Measurements from ENCODE around the gene OTP.

Gene OTP

GRCh38 chr5:77637998-77638762 is at the start of gene OTP:
Gene OTP, minus strand, starts transcription at chr5:77638713. Its CDS starts 164 bp downstream, at chr5:77638549.
- DNase-seq (ENCODE audit: low read depth): no peak

- no peak for DNase-seq (ENCODE audit: low read depth)
Observed at GRCh38 chr5:77683171-77683732, 44.7 kb upstream of the OTP start.

- no peak for DNase-seq (ENCODE audit: low read depth)
Observed at GRCh38 chr5:77670526-77670925, 32.0 kb upstream of the OTP start.

- DNase-seq (ENCODE audit: low read depth): no peak
Observed at GRCh38 chr5:77669677-77670076, 31.2 kb upstream of the OTP start.

GRCh38 chr5:77663090-77663863 is 24.8 kb upstream of the OTP start:
- DNase-seq (ENCODE audit: low read depth): no peak

GRCh38 chr5:77662635-77663034 is 24.1 kb upstream of the OTP start:
- DNase-seq (ENCODE audit: low read depth): no peak

GRCh38 chr5:77658662-77659061 is 20.1 kb upstream of the OTP start:
- DNase-seq (ENCODE audit: low read depth): no peak

- no peak for DNase-seq (ENCODE audit: low read depth)
Observed at GRCh38 chr5:77651343-77651742, 12.8 kb upstream of the OTP start.

- DNase-seq (ENCODE audit: low read depth): no peak
Observed at GRCh38 chr5:77650686-77651085, 12.2 kb upstream of the OTP start.

GRCh38 chr5:77649776-77650175 is 11.3 kb upstream of the OTP start:
- no peak for DNase-seq (ENCODE audit: low read depth)

GRCh38 chr5:77645995-77646639 is 7.6 kb upstream of the OTP start:
- DNase-seq (ENCODE audit: low read depth): no peak

- DNase-seq (ENCODE audit: low read depth): no peak
Observed at GRCh38 chr5:77645158-77645994, 6.9 kb upstream of the OTP start.

GRCh38 chr5:77644371-77645157 is 6.1 kb upstream of the OTP start:
- DNase-seq (ENCODE audit: low read depth): no peak

GRCh38 chr5:77643654-77644370 is 5.3 kb upstream of the OTP start:
- no peak for DNase-seq (ENCODE audit: low read depth)

- DNase-seq (ENCODE audit: low read depth): no peak
Observed at GRCh38 chr5:77642738-77643653, 4.5 kb upstream of the OTP start.

- no peak for DNase-seq (ENCODE audit: low read depth)
Observed at GRCh38 chr5:77641963-77642737, 3.6 kb upstream of the OTP start.

- no peak for DNase-seq (ENCODE audit: low read depth)
Observed at GRCh38 chr5:77641397-77641943, 3.0 kb upstream of the OTP start.
